IPS DF 6.9 (cell line): Measurements from ENCODE around the gene PLEKHM3.

Source experiments
- DNase-seq: peaks from one replicate; pipeline ENCODE4 v3.0.0-alpha.2; 2013; ENCODE audit warnings: low read depth, low spot score
- H3K27ac ChIP-seq: one replicate; pipeline ENCODE4 v1.5.1; 2013; ENCODE audit warnings: low read length, control low read depth
- H3K27me3 ChIP-seq: 2 replicates; pipeline ENCODE4 v1.6.1; 2013; ENCODE audit warnings: mild to moderate bottlenecking, low read length; ENCODE audit not compliant: control insufficient read depth, insufficient read depth
- H3K36me3 ChIP-seq: 2 replicates; pipeline ENCODE4 v1.6.1; 2013; ENCODE audit warnings: low read length; ENCODE audit not compliant: control insufficient read depth, insufficient read depth
- H3K4me1 ChIP-seq: 2 replicates; pipeline ENCODE4 v1.6.1; 2013; ENCODE audit warnings: low read length; ENCODE audit not compliant: control insufficient read depth, insufficient read depth
- H3K4me3 ChIP-seq: 2 replicates; pipeline ENCODE4 v1.5.1; 2013; ENCODE audit warnings: mild to moderate bottlenecking, low read length
- H3K9me3 ChIP-seq: 2 replicates; pipeline ENCODE4 v1.6.1; 2013; ENCODE audit warnings: low read length, inconsistent platforms; ENCODE audit not compliant: control insufficient read depth, insufficient read depth
- WGBS: extraction: QIAGEN DNeasy Blood & Tissue Kit; methylation state at CpG from one replicate; pipeline ENCODE4 v1.1.7; 2013; ENCODE audit warnings: mixed read lengths, missing lambda C conversion rate; ENCODE audit not compliant: insufficient read length, insufficient coverage; 5-methylcytosine and 5-hydroxymethylcytosine counted together

PLEKHM3 gene

DNA sequence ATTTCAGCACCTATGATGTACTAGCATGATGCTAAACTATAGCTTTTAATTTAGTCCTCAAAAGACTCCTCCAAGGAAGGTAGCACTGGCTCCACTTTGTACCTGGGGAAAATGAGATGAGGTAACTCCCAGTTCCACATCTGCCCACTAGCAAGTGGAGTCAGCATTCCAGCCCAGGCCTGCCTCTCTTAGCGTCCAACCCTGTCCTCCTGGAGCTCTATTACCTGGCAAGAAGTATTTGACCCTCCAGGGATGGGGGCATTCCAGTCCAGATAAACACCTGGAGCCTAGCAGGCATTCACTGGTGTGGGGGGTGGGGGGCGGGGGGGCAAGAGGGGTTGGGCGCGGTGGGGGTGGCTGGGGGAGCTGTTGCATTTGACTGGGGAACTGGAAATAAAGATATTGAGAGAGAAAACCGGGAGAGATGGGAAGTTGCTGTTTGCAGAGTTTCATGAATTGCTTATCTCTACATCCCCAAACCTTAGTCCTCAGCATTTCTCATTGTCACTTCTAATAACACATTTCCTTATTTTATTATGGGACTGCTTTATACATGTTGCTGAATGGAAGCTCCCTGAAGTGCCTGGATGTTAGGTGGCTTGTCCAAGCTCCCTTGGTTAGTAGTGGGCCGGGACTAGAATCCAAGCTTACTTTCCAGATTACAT lies 233.6 kb downstream of the PLEKHM3 start:
- Histone ChIP-seq H3K27ac (no peak overlapping the region), H3K4me1 (peaks cover 7% of the 10 kb centered on the region), H3K4me3 (no peak overlapping the region), H3K27me3 (no peaks in the 10 kb centered on the region), H3K9me3 (no peaks in the 10 kb centered on the region), H3K36me3 (no peaks in the 10 kb centered on the region)
- no CpG with 5 or more reads among the region's 6 CpGs for WGBS
- no peak for DNase-seq

DNA sequence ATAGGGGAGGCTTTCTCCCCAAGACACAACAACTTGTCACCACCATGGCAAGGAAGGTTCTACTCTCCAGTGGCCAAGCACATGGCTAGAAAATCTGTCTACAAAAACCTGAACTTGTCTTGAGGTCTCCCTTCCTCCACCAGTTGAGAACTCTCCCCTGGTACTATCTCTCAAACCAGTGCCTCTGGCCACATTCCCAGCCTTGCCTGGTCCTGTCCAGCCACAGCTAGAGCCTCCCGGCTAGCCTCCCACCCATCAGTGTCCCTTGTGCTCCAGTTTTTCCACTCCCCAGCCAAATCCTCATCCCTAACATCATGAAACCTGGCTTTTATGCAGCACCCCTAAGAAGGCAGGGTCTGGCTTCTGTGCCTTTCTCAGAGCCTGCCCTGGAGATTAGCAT lies 234.4 kb downstream of the PLEKHM3 start:
- Histone ChIP-seq H3K9me3 (no peaks in the 10 kb centered on the region), H3K4me1 (peaks cover 3% of the 10 kb centered on the region), H3K4me3 (no peak overlapping the region), H3K27me3 (no peaks in the 10 kb centered on the region), H3K36me3 (no peaks in the 10 kb centered on the region), H3K27ac (no peak overlapping the region)
- DNase-seq: no peak
- no CpG with 5 or more reads among the region's 1 CpG for WGBS

DNA sequence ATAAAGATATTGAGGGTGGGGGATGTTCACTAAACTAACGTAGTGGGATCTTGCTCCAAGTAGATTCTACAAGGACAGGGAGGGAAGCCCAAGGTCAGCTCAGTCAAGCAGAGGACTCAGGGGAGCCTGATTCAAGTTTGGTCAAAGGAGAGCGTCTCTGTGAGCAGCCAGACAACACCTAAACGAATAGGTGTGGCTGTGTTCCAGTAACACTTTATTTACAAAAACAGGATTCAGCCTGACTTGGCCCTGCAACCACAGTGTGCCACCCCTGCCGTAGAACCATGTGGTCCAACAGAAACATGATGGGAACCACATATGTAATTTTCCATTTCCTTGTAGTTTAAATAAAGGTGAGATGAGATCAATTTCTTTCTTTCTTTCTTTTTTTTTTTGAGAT lies 237.5 kb downstream of the PLEKHM3 start:
- Histone ChIP-seq H3K4me1 (peaks cover 3% of the 10 kb centered on the region), H3K27me3 (no peaks in the 10 kb centered on the region), H3K36me3 (no peaks in the 10 kb centered on the region), H3K9me3 (no peaks in the 10 kb centered on the region), H3K27ac (no peak overlapping the region), H3K4me3 (no peak overlapping the region)
- WGBS: no CpG with 5 or more reads among the region's 4 CpGs
- DNase-seq: no peak

DNA sequence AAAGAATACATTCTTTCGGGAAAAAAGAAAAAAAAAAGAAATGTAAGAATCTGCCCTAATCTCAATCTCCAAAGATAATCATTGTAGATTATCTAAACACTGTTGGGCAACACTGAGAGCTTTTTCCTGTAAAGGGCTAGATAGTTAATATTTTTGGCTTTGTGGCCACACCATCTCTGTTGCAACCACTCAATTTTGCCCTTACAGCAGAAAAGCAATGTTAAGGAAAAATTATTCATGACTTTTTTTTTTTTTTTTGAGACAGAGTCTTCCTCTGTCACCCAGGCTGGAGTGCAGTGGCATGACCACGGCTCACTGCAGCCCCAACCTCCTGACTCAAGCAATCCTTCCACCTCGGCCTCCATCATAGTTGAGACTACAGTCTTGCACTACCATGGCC lies 238.3 kb downstream of the PLEKHM3 start:
- Histone ChIP-seq H3K9me3 (no peaks in the 10 kb centered on the region), H3K27ac (no peak overlapping the region), H3K4me1 (peaks cover 1% of the 10 kb centered on the region; the same call in 1 of the 2 replicates), H3K4me3 (no peak overlapping the region), H3K27me3 (no peaks in the 10 kb centered on the region), H3K36me3 (no peaks in the 10 kb centered on the region)
- WGBS: no CpG with 5 or more reads among the region's 3 CpGs
- DNase-seq: no peak

DNA sequence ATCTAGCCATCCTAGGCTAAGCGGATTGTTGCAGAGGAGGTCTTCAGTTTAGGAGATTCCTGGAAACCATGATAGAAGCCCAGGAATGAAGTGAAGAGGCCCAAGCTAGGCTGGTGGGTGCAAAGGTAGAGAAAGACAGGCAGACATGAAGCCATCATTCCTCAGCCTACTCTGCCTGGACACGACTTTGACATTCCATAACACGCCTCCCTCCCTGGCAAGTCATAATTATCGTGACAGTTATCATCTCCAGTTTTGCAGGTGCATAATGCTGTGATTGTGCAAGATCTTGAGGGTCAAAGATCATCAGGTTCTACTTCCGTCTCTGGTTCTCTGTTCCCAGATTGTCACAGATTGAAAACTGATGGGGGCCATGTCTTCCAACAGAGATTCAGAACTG lies 240.4 kb downstream of the PLEKHM3 start:
- H3K4me3 ChIP-seq: no peak overlapping the region
- H3K4me1 ChIP-seq: no peaks in the 10 kb centered on the region
- WGBS: no CpG with 5 or more reads among the region's 5 CpGs
- no peaks in the 10 kb centered on the region for H3K9me3 ChIP-seq
- DNase-seq: no peak
- H3K27me3 ChIP-seq: no peaks in the 10 kb centered on the region
- H3K27ac ChIP-seq: no peak overlapping the region
- H3K36me3 ChIP-seq: no peaks in the 10 kb centered on the region

DNA sequence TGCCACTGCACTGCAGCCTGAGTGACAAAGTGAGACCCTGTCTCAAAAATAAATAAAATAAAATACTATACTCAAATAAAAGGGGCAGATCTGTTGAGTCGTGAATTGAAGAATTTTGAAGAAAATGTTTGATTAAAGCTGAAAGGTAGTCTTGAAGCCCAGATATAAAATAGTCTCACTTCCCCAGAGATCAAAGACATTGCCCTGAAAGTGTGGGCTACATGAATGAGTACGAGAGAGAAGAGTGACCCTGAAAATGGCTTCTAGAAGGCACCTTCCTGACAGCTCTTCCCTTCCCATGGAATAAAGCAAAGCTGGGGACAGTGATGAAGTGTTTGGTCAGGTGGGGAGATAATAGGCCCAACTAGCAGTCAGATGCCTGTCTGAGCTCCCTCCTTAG lies 241.8 kb downstream of the PLEKHM3 start:
- H3K36me3 ChIP-seq: no peaks in the 10 kb centered on the region
- H3K27me3 ChIP-seq: no peaks in the 10 kb centered on the region
- H3K4me3 ChIP-seq: no peak overlapping the region
- H3K4me1 ChIP-seq: no peaks in the 10 kb centered on the region
- DNase-seq: no peak
- H3K9me3 ChIP-seq: no peaks in the 10 kb centered on the region
- WGBS: 100% methylated on average over 1 of the region's 2 CpGs
- H3K27ac ChIP-seq: no peak overlapping the region

DNA sequence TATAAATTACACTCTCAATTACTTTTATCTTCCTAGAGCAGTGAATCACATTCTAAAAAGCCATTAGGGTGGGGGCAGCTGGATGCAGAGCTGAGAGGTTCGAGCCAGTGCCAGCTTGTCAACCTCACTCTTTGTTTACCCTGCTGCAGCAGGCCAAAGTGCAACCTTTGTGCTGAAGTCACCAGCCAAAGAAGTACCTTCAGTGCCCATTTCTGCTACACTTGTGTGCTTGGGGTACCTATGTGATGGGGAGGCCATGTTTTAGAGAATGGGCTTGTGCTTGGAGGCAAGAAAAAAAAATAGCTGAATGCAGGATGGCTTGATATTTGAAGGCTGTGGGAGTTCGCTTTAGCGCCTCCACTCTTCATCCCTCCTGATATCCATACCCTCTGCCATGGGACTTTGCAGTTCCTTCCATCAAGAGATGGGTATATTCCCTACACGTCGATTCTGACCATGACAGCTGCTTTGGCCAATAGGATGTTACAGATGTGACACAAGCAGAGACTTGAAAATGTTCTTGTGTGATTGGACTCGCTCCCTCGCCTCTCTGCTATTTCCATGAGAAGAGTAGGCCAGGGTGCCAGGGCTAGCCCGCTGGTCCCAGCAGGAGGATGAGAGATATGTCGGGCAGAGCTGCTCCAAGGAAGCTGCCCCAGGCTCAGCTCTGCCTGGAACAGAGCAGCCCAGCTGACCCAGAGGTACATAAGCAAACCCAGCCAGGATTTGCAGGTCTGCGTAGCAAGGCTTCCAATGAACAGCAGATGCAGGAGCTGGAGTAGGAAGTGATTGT lies 242.9 kb downstream of the PLEKHM3 start:
- Histone ChIP-seq H3K36me3 (no peaks in the 10 kb centered on the region), H3K27ac (no peak overlapping the region), H3K4me3 (no peak overlapping the region), H3K27me3 (no peaks in the 10 kb centered on the region), H3K9me3 (no peaks in the 10 kb centered on the region), H3K4me1 (no peaks in the 10 kb centered on the region)
- no peak for DNase-seq
- WGBS: no CpG with 5 or more reads among the region's 10 CpGs

DNA sequence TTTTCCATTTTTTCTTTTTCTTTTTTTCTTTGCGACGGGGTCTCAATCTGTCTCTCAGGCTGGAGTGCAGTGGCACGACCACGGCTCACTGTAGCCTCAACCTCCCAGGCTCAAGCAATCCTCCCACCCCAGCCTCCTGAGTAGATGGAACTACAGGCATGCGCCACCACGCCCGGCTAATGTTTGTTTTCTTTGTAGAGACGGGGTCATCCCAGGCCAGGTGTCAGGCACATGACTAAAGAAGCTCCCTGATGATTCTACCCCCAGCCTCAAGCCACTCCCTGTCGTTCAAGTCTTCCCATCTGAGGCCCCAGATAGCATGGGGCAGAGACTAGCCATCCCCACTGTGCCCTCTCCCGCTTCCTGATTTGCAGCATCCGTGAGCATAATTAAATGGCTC lies 245.8 kb downstream of the PLEKHM3 start:
- no peaks in the 10 kb centered on the region for H3K4me1 ChIP-seq
- no CpG with 5 or more reads among the region's 11 CpGs for WGBS

DNA sequence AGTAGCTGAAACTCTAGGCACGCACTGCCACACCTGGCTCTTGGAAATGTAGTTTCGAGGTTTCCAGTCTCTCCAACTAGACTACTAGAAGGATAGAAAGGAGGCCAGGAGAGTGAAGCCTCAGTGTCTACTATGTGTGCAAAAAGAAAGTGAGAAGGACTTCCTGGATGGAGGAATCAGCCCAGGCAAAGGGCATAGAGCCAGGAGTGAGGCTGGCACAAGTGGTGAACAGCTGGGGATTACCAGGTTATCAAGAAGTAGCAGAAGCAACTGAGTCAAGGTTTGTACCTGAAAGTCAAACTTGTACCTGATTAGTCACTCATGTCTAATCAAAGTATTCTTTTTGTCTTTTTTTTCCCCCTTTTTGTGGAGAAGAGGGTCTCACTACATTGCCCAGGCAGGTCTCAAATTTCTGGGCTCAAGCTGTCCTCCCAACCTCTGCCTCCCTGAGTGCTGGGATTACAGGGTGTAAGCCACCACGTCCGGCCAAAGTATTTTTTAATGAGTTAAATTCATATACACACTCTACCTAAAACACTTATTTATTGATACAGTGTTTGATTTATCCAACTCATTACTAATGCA lies 246.9 kb downstream of the PLEKHM3 start:
- no peaks in the 10 kb centered on the region for H3K4me1 ChIP-seq
- DNase-seq: no peak
- H3K27me3 ChIP-seq: no peaks in the 10 kb centered on the region
- WGBS: no CpG with 5 or more reads among the region's 4 CpGs
- no peak overlapping the region for H3K27ac ChIP-seq
- H3K36me3 ChIP-seq: no peaks in the 10 kb centered on the region
- no peak overlapping the region for H3K4me3 ChIP-seq
- H3K9me3 ChIP-seq: no peaks in the 10 kb centered on the region

More for the DNA sequence above, 245.8 kb downstream of the PLEKHM3 start:
- H3K36me3 ChIP-seq: no peaks in the 10 kb centered on the region
- no peaks in the 10 kb centered on the region for H3K27me3 ChIP-seq
- DNase-seq: no peak
- no peaks in the 10 kb centered on the region for H3K9me3 ChIP-seq
- H3K4me3 ChIP-seq: no peak overlapping the region
- no peak overlapping the region for H3K27ac ChIP-seq

DNA sequence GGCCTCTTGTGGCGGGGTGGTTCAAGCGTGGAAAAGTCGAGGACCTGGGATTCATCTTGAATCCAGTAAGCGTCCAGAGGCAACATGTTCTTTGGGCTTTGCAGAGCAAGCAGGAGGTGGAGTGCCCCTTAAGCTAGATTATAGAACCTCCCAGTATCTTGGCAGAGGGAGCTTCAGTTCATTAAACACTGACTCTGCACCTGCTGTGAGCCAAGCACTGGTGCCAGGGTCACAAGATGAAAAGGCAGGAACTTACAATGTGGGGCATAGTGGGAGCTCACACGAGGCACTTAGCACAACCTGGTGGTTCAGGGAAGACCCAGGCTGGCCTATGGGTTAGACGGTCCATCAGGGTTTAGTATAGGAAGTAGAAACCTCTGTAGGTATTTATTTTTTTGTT lies 248.2 kb downstream of the PLEKHM3 start:
- Histone ChIP-seq H3K4me3 (no peak overlapping the region), H3K27me3 (no peaks in the 10 kb centered on the region), H3K27ac (no peak overlapping the region), H3K36me3 (no peaks in the 10 kb centered on the region), H3K4me1 (no peaks in the 10 kb centered on the region), H3K9me3 (no peaks in the 10 kb centered on the region)
- DNase-seq: no peak
- WGBS: no CpG with 5 or more reads among the region's 6 CpGs
